Ascending aorta (tissue), 2 donors: Measurements from ENCODE around the gene CRLF1. TPM values are rescaled to one million over a fixed set of nuclear protein-coding genes. Genes with fewer than 3 reads are reported as not detected.

Source experiments
- DNase-seq, 2 donors: peaks; one replicate each; pipeline ENCODE4 v3.0.0-alpha.2; 2019; ENCODE audit warnings: low spot score in 2 of 2
- H3K27ac ChIP-seq, 2 donors: fragments of 200-600 bp; sonication (generic); one replicate each; pipeline ENCODE4 v1.5.1; 2016 to 2017; ENCODE audit warnings: mild to moderate bottlenecking in 1 of 2
- H3K27me3 ChIP-seq: fragments of 200-600 bp; sonication (generic); one replicate; pipeline ENCODE4 v1.5.1; 2017
- H3K36me3 ChIP-seq, 2 donors: fragments of 200-600 bp; sonication (generic); one replicate each; pipeline ENCODE4 v1.5.1; 2016
- H3K4me1 ChIP-seq, 2 donors: fragments of 200-600 bp; sonication (generic); one replicate each; pipeline ENCODE4 v1.5.1; 2016 to 2017; ENCODE audit warnings: mild to moderate bottlenecking in 1 of 2
- H3K4me3 ChIP-seq, 2 donors: fragments of 200-600 bp; sonication (generic); one replicate each; pipeline ENCODE4 v1.5.1; 2016 to 2017; ENCODE audit warnings: mild to moderate bottlenecking in 1 of 2
- H3K9me3 ChIP-seq, 2 donors: fragments of 200-600 bp; sonication (generic); one replicate each; pipeline ENCODE4 v1.5.1; 2016
- CTCF ChIP-seq, 3 experiments: fragments of 200-600 bp in 2 of 3; fragments of 450-650 bp in 1 of 3; sonication (generic) in 2 of 3; IDR thresholded peaks; one replicate each; pipeline ENCODE4 v1.5.1; 2016 to 2019; ENCODE audit warnings: antibody characterized with exemption in 3 of 3, mild to moderate bottlenecking in 1 of 3, moderate library complexity in 1 of 3
- intact Hi-C: fragments of 100-400 bp; cut with DNase I; formaldehyde crosslinking; loops from one replicate; pipeline ENCODE4 v1.15.1; 2023
- total RNA-seq: library from RNA; depleted of rRNA; stranded (reverse); fragments of >200 nt; gene quantifications from one replicate; pipeline ENCODE4 v1.1.0, GENCODE V29; 2016

The CRLF1 gene
- total RNA-seq, 1 donor from 2014 or later: 638 TPM

DNA sequence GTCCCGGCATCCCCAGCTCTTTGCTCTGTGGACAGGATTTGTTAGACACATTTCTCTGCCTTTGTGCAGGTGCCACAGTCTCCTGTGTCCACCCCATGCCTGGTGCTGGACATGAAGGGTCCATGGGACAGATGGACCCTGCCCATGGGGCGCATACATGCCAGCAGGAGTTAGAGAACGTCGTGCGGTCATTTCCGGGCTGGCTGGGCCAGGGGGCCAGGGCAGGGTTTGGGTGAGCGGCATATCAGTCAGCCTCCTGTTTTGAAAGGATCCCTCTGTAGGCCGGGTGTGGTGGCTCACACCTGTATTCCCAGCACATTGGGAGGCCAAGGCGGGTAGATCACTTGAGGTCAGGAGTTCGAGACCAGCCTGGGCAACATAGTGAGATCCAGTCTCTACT is 41.2 kb upstream of the CRLF1 start:
- Histone ChIP-seq H3K27me3 (no peaks in the 10 kb centered on the region), H3K4me1 (peaks cover 18 to 56% of the 10 kb centered on the region in 2 donors), H3K27ac (peak overlapping the region; percentile 93 to 94), H3K9me3 (no peaks in the 10 kb centered on the region), H3K36me3 (no peaks in the 10 kb centered on the region), H3K4me3 (no peak overlapping the region)
- no peak for DNase-seq
- no peak for TF ChIP-seq CTCF (IDR thresholded peaks at IDR 0.05)
- intact Hi-C loops: no loop called here

GRCh38 chr19:18647371-18647767 is 40.8 kb upstream of the CRLF1 start:
- Histone ChIP-seq H3K36me3 (no peaks in the 10 kb centered on the region), H3K4me3 (no peak overlapping the region), H3K4me1 (peaks cover 18 to 56% of the 10 kb centered on the region in 2 donors), H3K9me3 (no peaks in the 10 kb centered on the region), H3K27ac (peak overlapping the region; percentile 93 to 94), H3K27me3 (no peaks in the 10 kb centered on the region)
- intact Hi-C loops: no loop called here
- no peak for DNase-seq
- no peak for TF ChIP-seq CTCF (IDR thresholded peaks at IDR 0.05)

GRCh38 chr19:18646535-18647370 is 40.2 kb upstream of the CRLF1 start:
- peak overlapping the region; percentile 86 to 93 for H3K27ac ChIP-seq

GRCh38 chr19:18645035-18645511 is 38.5 kb upstream of the CRLF1 start:
- peak overlapping the region; percentile 37 to 50 for H3K4me3 ChIP-seq
- intact Hi-C loops: loop anchor here (1.0 to 2.0 kb wide), 3 partner anchors 8 to 38 kb away; partner anchors contain the start of genes CRTC1 and KLHL26
- H3K36me3 ChIP-seq: peaks cover 0 to 3% of the 10 kb centered on the region in 2 donors
- H3K27ac ChIP-seq: peak overlapping the region; percentile 82 to 86
- DNase-seq: peak; percentile 45 to 90
- H3K27me3 ChIP-seq: no peaks in the 10 kb centered on the region
- H3K4me1 ChIP-seq: peaks cover 11 to 42% of the 10 kb centered on the region in 2 donors
- no peaks in the 10 kb centered on the region for H3K9me3 ChIP-seq
- TF ChIP-seq CTCF (IDR thresholded peaks at IDR 0.05): no peak

More at GRCh38 chr19:18646535-18647370, 40.2 kb upstream of the CRLF1 start:
- Histone ChIP-seq H3K4me3 (no peak overlapping the region), H3K27me3 (no peaks in the 10 kb centered on the region), H3K36me3 (no peaks in the 10 kb centered on the region), H3K4me1 (peaks cover 18 to 54% of the 10 kb centered on the region in 2 donors), H3K9me3 (no peaks in the 10 kb centered on the region)
- no peak for DNase-seq
- intact Hi-C loops: no loop called here
- TF ChIP-seq CTCF (IDR thresholded peaks at IDR 0.05): no peak

GRCh38 chr19:18644196-18645034 is 37.8 kb upstream of the CRLF1 start:
- H3K4me3 ChIP-seq: peak overlapping the region; percentile 37 to 50
- no peaks in the 10 kb centered on the region for H3K27me3 ChIP-seq
- H3K27ac ChIP-seq: peak overlapping the region; percentile 82 to 86
- intact Hi-C loops: loop anchor here (1.0 to 2.0 kb wide), 3 partner anchors 7 to 38 kb away; partner anchors contain the start of genes CRTC1 and KLHL26
- H3K9me3 ChIP-seq: no peaks in the 10 kb centered on the region
- peaks cover 0 to 3% of the 10 kb centered on the region in 2 donors for H3K36me3 ChIP-seq
- peaks cover 11 to 35% of the 10 kb centered on the region in 2 donors for H3K4me1 ChIP-seq
- no peak for DNase-seq
- peak in 2 of 3 experiments; percentile 26 to 39 for TF ChIP-seq CTCF (IDR thresholded peaks at IDR 0.05)
